Activated naive CD8-positive, alpha-beta T cell (primary cell): ENCODE measurements around the gene ACSM6.
"Not testable (repeated sequence)": the region's sequence is repeated elsewhere in the genome, so short reads cannot be mapped to it uniquely, and the experiment has no call there.

Experiments used
- H3K27ac Mint-ChIP-seq: one replicate; pipeline ENCODE4 v1.8.0; 2021; ENCODE audit warnings: mixed read lengths
- H3K27me3 Mint-ChIP-seq: one replicate; pipeline ENCODE4 v1.8.0; 2021; ENCODE audit warnings: mixed read lengths
- H3K36me3 Mint-ChIP-seq: one replicate; pipeline ENCODE4 v1.8.0; 2021; ENCODE audit warnings: mixed read lengths
- H3K4me1 Mint-ChIP-seq: one replicate; pipeline ENCODE4 v1.8.0; 2021; ENCODE audit warnings: low read depth, mixed read lengths
- H3K4me3 Mint-ChIP-seq: one replicate; pipeline ENCODE4 v1.8.0; 2021; ENCODE audit warnings: mild to moderate bottlenecking, mixed read lengths
- H3K9me3 Mint-ChIP-seq: one replicate; pipeline ENCODE4 v1.8.0; 2021; ENCODE audit warnings: low read depth, mixed read lengths

The ACSM6 gene

GRCh38 chr10:95230677-95231586 is 36.9 kb downstream of the ACSM6 start:
- H3K9me3 Mint-ChIP-seq, H3K36me3 Mint-ChIP-seq, H3K27me3 Mint-ChIP-seq: not testable (repeated sequence)
- Mint-ChIP-seq H3K4me1 (peaks cover 14% of the 10 kb centered on the region), H3K4me3 (peak overlapping the region; percentile 88), H3K27ac (peak overlapping the region; percentile 84)

GRCh38 chr10:95233377-95234034 is 39.5 kb downstream of the ACSM6 start:
- Mint-ChIP-seq H3K27me3 (peaks cover 3% of the 10 kb centered on the region), H3K27ac (no peak overlapping the region), H3K36me3 (peaks cover 2% of the 10 kb centered on the region), H3K4me1 (peaks cover 24% of the 10 kb centered on the region), H3K9me3 (no peaks in the 10 kb centered on the region), H3K4me3 (no peak overlapping the region)

- Mint-ChIP-seq H3K4me3 (no peak overlapping the region), H3K27me3 (peaks cover 3% of the 10 kb centered on the region), H3K36me3 (peaks cover 2% of the 10 kb centered on the region), H3K9me3 (no peaks in the 10 kb centered on the region), H3K4me1 (peaks cover 24% of the 10 kb centered on the region), H3K27ac (no peak overlapping the region)
Observed at GRCh38 chr10:95234951-95235350, 40.9 kb downstream of the ACSM6 start.

- Mint-ChIP-seq H3K9me3 (no peaks in the 10 kb centered on the region), H3K27me3 (peaks cover under 1% of the 10 kb centered on the region), H3K4me1 (peaks cover 20% of the 10 kb centered on the region), H3K27ac (peak overlapping the region; percentile 81), H3K36me3 (peaks cover 2% of the 10 kb centered on the region), H3K4me3 (no peak overlapping the region)
Observed at GRCh38 chr10:95235676-95236067, 41.6 kb downstream of the ACSM6 start.

GRCh38 chr10:95236068-95236903 is 42.2 kb downstream of the ACSM6 start:
- Mint-ChIP-seq H3K36me3 (peaks cover under 1% of the 10 kb centered on the region), H3K4me3 (no peak overlapping the region), H3K27me3 (no peaks in the 10 kb centered on the region), H3K4me1 (peaks cover 14% of the 10 kb centered on the region), H3K9me3 (no peaks in the 10 kb centered on the region), H3K27ac (peak overlapping the region; percentile 81)

GRCh38 chr10:95237376-95238170 is 43.5 kb downstream of the ACSM6 start:
- no peak overlapping the region for H3K27ac Mint-ChIP-seq
- H3K36me3 Mint-ChIP-seq, result no peaks in the 10 kb centered on the region
- peaks cover 14% of the 10 kb centered on the region for H3K4me1 Mint-ChIP-seq
- no peak overlapping the region for H3K4me3 Mint-ChIP-seq
- H3K27me3 Mint-ChIP-seq, result no peaks in the 10 kb centered on the region
- H3K9me3 Mint-ChIP-seq, result no peaks in the 10 kb centered on the region

- peaks cover 12% of the 10 kb centered on the region for H3K4me1 Mint-ChIP-seq
- H3K27ac Mint-ChIP-seq, H3K9me3 Mint-ChIP-seq, H3K4me3 Mint-ChIP-seq, H3K36me3 Mint-ChIP-seq, H3K27me3 Mint-ChIP-seq: not testable (repeated sequence)
Observed at GRCh38 chr10:95240096-95240495, 46.1 kb downstream of the ACSM6 start.

- Mint-ChIP-seq H3K27me3 (no peaks in the 10 kb centered on the region), H3K9me3 (no peaks in the 10 kb centered on the region), H3K4me3 (no peak overlapping the region), H3K36me3 (no peaks in the 10 kb centered on the region), H3K27ac (no peak overlapping the region), H3K4me1 (peaks cover 12% of the 10 kb centered on the region)
Observed at GRCh38 chr10:95240811-95241210, 46.8 kb downstream of the ACSM6 start.

- H3K4me3 Mint-ChIP-seq, result no peak overlapping the region
- H3K27ac Mint-ChIP-seq, result no peak overlapping the region
- no peaks in the 10 kb centered on the region for H3K36me3 Mint-ChIP-seq
- no peaks in the 10 kb centered on the region for H3K27me3 Mint-ChIP-seq
- H3K9me3 Mint-ChIP-seq, result no peaks in the 10 kb centered on the region
- H3K4me1 Mint-ChIP-seq, result peaks cover 5% of the 10 kb centered on the region
Observed at GRCh38 chr10:95241533-95241932, 47.5 kb downstream of the ACSM6 start.

- no peak overlapping the region for H3K4me3 Mint-ChIP-seq
- no peaks in the 10 kb centered on the region for H3K4me1 Mint-ChIP-seq
- H3K36me3 Mint-ChIP-seq, result no peaks in the 10 kb centered on the region
- no peak overlapping the region for H3K27ac Mint-ChIP-seq
- no peaks in the 10 kb centered on the region for H3K27me3 Mint-ChIP-seq
- H3K9me3 Mint-ChIP-seq, result no peaks in the 10 kb centered on the region
Observed at GRCh38 chr10:95242581-95243317, 48.7 kb downstream of the ACSM6 start.

- Mint-ChIP-seq H3K27me3 (no peaks in the 10 kb centered on the region), H3K4me1 (no peaks in the 10 kb centered on the region), H3K36me3 (no peaks in the 10 kb centered on the region), H3K9me3 (no peaks in the 10 kb centered on the region), H3K4me3 (no peak overlapping the region), H3K27ac (no peak overlapping the region)
Observed at GRCh38 chr10:95243318-95243617, 49.2 kb downstream of the ACSM6 start.

GRCh38 chr10:95244152-95244551 is 50.1 kb downstream of the ACSM6 start:
- no peaks in the 10 kb centered on the region for H3K36me3 Mint-ChIP-seq
- H3K27ac Mint-ChIP-seq, result no peak overlapping the region
- no peaks in the 10 kb centered on the region for H3K27me3 Mint-ChIP-seq
- H3K4me1 Mint-ChIP-seq, result no peaks in the 10 kb centered on the region
- no peaks in the 10 kb centered on the region for H3K9me3 Mint-ChIP-seq
- H3K4me3 Mint-ChIP-seq, result no peak overlapping the region

- Mint-ChIP-seq H3K4me3 (no peak overlapping the region), H3K27me3 (peaks cover 4% of the 10 kb centered on the region), H3K27ac (no peak overlapping the region), H3K36me3 (no peaks in the 10 kb centered on the region), H3K4me1 (no peaks in the 10 kb centered on the region), H3K9me3 (no peaks in the 10 kb centered on the region)
Observed at GRCh38 chr10:95245425-95246055, 51.5 kb downstream of the ACSM6 start.
